ENCODE data around the gene TRIM36.

Gene TRIM36

DNA sequence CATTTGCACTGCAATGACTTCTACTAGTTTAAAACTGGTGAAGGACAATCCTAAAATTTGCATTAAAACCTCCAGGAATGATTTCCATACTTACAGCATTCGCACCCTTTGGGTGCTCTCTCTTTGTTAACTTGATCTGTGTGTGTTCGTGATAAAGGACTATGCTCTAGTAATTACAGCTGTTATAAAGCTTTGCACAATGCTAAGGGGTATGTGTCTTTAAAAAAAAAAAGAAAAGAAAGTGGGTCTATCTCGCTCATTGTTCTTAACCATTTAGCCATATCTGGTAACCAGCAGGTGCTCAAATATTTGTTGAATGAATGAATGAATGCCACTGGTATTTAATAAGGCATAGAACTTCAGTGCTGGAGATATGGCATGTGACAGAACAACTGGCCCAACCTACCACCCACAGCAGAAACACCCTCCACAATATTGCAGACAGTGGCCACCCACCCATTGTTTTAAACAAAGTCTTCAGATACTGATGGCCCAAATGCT lies 8.7 kb downstream of the TRIM36 start:
- no peak for DNase-seq

- DNase-seq = no peak
Measured at GRCh38 chr5:115151208-115151805, 18.4 kb downstream of the TRIM36 start.

- no peak for DNase-seq
Measured at GRCh38 chr5:115150512-115150911, 19.2 kb downstream of the TRIM36 start.

GRCh38 chr5:115147052-115147451 lies 22.7 kb downstream of the TRIM36 start:
- no peak for DNase-seq

DNA sequence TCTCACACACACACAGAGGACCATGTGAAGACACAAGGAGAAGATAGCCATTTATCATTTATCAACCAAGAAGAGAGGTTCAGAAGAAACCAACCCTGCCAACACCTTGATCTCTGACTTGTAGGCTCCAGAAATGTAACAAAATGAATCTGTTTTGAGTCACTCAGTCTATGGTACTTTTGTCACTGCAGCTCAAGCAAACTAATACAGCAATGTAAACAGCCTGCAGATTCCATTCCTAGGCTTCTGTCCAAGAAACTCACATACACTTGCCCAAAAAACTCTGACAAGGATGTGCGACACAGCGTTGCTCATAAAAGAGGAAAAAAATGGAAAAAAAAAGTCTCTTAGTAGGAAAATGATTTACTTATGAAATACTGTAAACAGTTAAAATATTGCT lies 33.4 kb downstream of the TRIM36 start:
- DNase-seq = no peak

- no peak for DNase-seq
Measured at GRCh38 chr5:115132465-115132864, 37.2 kb downstream of the TRIM36 start.

- DNase-seq = no peak
Measured at GRCh38 chr5:115126303-115126702, 43.4 kb downstream of the TRIM36 start.

- no peak for DNase-seq
Measured at GRCh38 chr5:115124741-115125140, 45.0 kb downstream of the TRIM36 start.

DNA sequence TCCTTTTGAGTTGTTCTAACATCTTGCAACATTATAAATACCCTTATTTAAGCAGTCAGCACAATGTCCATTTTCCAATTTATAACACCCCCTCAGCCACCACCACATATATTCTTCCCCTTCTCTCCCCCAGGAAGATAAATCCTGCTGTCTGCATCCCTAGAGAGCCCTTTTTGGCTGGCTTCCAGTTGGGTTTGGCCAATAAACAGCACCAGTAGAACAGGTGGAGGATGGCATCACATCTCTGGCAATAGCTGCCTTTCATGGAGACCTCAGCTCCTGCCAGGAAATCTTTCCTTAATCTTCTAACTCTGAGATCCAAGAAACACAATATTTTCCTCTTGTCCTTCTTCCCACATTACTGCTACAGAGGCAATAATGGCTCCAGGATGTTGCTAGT lies 53.7 kb downstream of the TRIM36 start:
- DNase-seq = no peak

DNA sequence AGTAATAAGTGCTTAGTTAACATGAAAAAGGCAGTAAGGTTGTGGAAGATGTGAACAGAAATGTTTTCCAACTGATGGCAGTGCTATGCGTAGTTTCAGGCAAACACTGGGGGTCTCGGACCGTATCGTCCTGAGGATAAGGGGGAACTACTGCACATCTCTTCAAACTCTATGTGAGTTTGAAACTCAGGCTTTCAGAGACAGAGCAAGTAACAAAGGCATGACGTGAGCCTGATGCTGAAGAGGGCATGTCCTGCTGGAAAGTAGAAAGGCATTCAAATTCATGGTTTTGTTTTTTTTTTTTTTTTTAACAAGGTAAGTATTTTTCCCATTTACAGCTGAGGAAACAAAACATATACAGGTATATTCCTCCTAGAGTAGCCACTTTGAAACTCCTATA lies 59.9 kb downstream of the TRIM36 start:
- DNase-seq = no peak

DNA sequence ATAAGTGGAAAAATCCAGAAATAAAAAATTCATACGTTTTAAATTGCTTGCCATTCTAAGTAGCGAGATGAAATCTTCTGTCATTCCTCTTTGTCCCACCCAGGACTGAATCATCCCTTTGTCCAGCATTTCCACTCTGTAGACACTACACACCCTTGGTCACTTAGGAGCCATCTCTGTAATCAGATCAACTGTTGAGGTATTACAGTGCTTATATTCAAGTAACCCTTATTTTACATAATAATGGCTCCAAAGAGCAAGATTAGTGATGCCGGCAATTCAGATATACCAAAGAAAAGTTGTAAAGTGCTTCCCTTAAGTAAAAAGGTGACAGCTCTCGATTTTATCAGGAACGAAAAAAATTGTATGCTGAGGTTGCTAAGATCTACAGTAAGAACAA lies 60.4 kb downstream of the TRIM36 start:
- no peak for DNase-seq

DNA sequence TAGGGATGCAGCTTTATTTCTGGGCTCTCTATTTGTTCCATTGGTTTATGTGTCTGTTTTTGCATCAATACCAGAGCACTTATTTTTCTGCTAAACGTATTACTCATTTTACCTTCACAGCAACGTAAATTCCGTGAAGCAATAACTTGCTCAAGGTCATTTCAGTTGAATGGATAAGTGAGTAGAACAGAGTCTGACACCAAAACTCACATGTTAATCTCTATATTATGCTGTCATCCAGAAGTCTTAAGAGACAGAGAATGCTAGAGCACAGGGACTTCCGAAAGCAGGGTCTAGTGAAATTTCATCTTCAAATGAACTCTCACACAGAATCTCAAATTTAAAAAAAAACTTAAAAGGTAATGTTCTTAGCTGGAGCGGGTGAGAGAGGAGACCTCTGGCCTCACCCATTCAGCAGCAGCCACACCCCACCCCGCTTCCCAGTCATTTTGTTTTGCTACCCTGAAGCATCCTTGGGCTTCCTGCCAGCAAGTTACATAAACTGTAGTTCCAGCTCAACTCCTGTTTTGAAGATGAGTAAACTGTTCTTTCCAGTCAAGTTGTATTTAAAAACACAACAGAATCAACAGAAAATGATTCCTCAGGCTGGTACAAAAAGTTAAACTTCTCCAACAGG lies 69.3 kb downstream of the TRIM36 start:
- no peak for DNase-seq

DNA sequence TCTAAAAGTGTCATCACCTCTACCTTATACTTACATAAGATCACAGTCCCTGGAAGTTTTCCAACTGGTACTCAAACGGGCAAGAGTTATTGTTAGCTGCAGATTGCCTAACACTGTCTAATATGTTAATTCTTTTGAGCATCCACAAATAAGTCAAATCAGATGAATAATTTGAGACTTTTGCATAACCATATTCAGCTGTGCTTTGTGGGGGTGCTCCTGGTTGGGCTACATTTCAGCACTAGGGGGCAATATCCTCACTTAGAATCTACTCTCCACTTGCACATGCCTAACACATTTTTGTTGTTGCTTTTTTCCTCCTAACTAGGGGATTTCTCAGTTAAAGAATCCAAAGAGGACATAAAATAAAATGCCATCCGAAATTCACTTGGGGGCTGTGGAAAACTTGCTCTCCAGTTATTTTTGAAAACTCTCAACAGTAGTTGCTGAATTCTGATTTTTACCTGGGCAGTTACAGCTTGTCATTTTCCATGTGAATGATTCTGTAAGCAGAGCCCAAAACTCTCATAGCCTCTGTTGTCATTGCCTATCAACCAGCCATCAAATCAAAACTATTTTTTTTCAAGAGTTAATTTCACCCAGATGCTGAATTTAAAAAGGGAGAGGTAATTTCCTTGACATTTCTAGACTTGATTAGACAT lies 71.5 kb downstream of the TRIM36 start:
- peak; percentile 27 for DNase-seq

- DNase-seq = no peak
Measured at GRCh38 chr5:115097236-115097635, 72.5 kb downstream of the TRIM36 start.

GRCh38 chr5:115096034-115096769 lies 73.5 kb downstream of the TRIM36 start:
- DNase-seq = no peak

DNA sequence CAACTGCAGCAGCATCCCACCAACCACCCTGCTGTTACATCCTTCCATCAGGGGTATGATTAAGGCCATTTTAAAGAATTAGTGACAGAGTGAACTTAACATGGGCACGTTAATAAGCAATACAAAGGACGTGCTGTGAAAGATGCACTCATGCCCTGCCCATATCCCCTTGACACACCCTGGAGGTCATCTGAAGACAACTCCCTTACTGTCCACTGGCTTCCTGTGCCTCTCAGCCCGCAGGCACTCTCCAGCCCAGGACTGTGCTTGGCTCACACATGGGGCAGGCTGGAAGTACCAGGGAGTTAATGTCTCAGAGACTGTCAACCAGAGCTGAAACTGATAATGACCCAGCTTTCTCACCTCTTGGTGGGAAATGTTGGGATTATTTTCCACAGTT lies 81.8 kb downstream of the TRIM36 start:
- DNase-seq = no peak

- no peak for DNase-seq
Measured at GRCh38 chr5:115086473-115086872, 83.2 kb downstream of the TRIM36 start.

GRCh38 chr5:115084246-115084793 lies 85.4 kb downstream of the TRIM36 start:
- no peak for DNase-seq

DNA sequence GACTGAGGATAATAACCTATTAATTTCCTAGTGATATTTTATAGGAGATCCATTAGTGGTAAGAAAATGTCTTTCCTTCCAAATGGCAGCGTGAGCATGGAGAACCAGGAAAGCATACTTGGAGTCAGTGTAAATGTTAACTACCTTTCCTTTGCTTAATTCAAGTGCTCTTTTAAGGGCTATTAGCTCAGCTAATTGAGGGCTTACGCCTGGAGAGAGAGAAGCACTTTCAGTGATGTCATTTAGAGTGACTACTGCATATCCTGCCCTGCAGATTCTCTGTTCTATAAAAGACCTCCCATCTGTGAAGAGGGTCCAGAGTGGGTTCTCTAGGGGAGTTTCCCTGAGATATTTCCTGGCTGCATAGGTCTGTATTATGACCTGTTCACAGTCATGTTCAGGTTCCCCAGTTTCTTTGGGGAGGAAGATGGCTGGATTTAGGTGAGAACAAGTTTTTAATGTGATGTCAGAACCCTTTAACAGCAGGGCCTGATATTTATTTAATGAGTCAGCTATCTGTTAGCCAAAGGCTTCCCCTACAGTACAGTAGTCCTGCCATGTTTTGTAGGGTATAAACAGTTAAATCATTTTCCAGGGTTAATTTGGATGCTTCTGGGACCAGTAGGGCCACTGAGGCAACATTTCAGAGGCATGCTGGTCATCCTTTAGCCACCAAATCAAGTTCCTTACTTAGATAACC lies 89.6 kb downstream of the TRIM36 start:
- no peak for DNase-seq
